Uterus (tissue), 4 donors: ENCODE results near the gene ZNF841. TPM values are rescaled to one million over a fixed set of nuclear protein-coding genes. Genes with fewer than 3 reads are reported as not detected.
"Not testable (repeated sequence)": the region's sequence is repeated elsewhere in the genome, so short reads cannot be mapped to it uniquely, and the experiment has no call there.

Experiments used
- DNase-seq, 2 donors: peaks; one replicate each; pipeline ENCODE4 v3.0.0-alpha.2; 2019 to 2020
- H3K27ac ChIP-seq, 2 donors: fragments of 200-600 bp; sonication (generic); 1 replicate in 1 of 2; 2 replicates in 1 of 2; pipeline ENCODE4 v1.5.1; 2016 to 2018
- H3K27me3 ChIP-seq, 2 donors: fragments of 200-600 bp; sonication (generic); one replicate each; pipeline ENCODE4 v1.5.1; 2018 to 2019; ENCODE audit warnings: control low read depth in 1 of 2
- H3K36me3 ChIP-seq, 2 donors: fragments of 200-600 bp; sonication (generic); one replicate each; pipeline ENCODE4 v1.5.1; 2019; ENCODE audit warnings: control low read depth in 1 of 2
- H3K4me1 ChIP-seq, 2 donors: fragments of 200-600 bp; sonication (generic); one replicate each; pipeline ENCODE4 v1.5.1; 2018 to 2019; ENCODE audit warnings: control low read depth in 1 of 2
- H3K4me3 ChIP-seq, 2 donors: fragments of 200-600 bp; sonication (generic); 1 replicate in 1 of 2; 2 replicates in 1 of 2; pipeline ENCODE4 v1.5.1; 2018 to 2019; ENCODE audit warnings: mild to moderate bottlenecking in 1 of 2
- H3K9me3 ChIP-seq, 2 donors: fragments of 200-600 bp; sonication (generic); one replicate each; pipeline ENCODE4 v1.5.1; 2019; ENCODE audit warnings: control low read depth in 1 of 2
- CTCF ChIP-seq, 4 experiments: fragments of 200-600 bp in 2 of 4; fragments of 450-650 bp in 2 of 4; sonication (generic) in 2 of 4; IDR thresholded peaks; one replicate each; pipeline ENCODE4 v1.5.1; 2016 to 2019; ENCODE audit warnings: antibody characterized with exemption in 4 of 4, mild to moderate bottlenecking in 2 of 4, moderate library complexity in 1 of 4
- POLR2A ChIP-seq, 2 donors: fragments of 450-650 bp; IDR thresholded peaks; one replicate each; pipeline ENCODE4 v1.6.1; 2016; ENCODE audit warnings: antibody characterized with exemption in 2 of 2, mild to moderate bottlenecking in 1 of 2, moderate library complexity in 1 of 2
- intact Hi-C: fragments of 100-400 bp; cut with DNase I; formaldehyde crosslinking; loops from one replicate; pipeline ENCODE4 v1.15.1; 2023; ENCODE audit warnings: low total_unique reads
- total RNA-seq, 4 donors: library from RNA; depleted of rRNA in 3 of 4; stranded (reverse); fragments of >200 nt in 3 of 4; gene quantifications; one replicate each; pipeline versions ENCODE4 v1.1.0 to v1.2.4, GENCODE V29; 2014 to 2023
- donor health status: DM: yes; HTN: yes; CAD: no.

ZNF841 gene
- total RNA-seq, 4 donors from 2014 or later: 14.1 to 57.3 (median 41.9) TPM

- intact Hi-C loops: no loop called here
- H3K36me3 ChIP-seq: peaks cover 2 to 8% of the 10 kb centered on the region in 2 donors
- no peak for TF ChIP-seq CTCF (IDR thresholded peaks at IDR 0.05)
- TF ChIP-seq POLR2A (IDR thresholded peaks at IDR 0.05): no peak
- H3K27me3 ChIP-seq: no peaks in the 10 kb centered on the region
- no peak for DNase-seq
- H3K27ac ChIP-seq: no peak overlapping the region
- H3K9me3 ChIP-seq: peaks cover 0 to 76% of the 10 kb centered on the region in 2 donors
- no peak overlapping the region for H3K4me3 ChIP-seq
- H3K4me1 ChIP-seq: no peaks in the 10 kb centered on the region
These were observed 25.1 kb downstream of the ZNF841 start for GRCh38 chr19:52070496-52070895.

GRCh38 chr19:52069653-52070052 lies 25.9 kb downstream of the ZNF841 start:
- no peaks in the 10 kb centered on the region for H3K27me3 ChIP-seq
- no peak overlapping the region for H3K27ac ChIP-seq
- intact Hi-C loops: loop anchor here (5.0 kb wide), 1 partner anchor 53 kb away; no protein-coding TSS in a partner anchor
- H3K9me3 ChIP-seq: peaks cover 0 to 83% of the 10 kb centered on the region in 2 donors
- no peak for DNase-seq
- no peak overlapping the region for H3K4me3 ChIP-seq
- H3K36me3 ChIP-seq: peaks cover 2 to 8% of the 10 kb centered on the region in 2 donors
- no peak for TF ChIP-seq POLR2A (IDR thresholded peaks at IDR 0.05)
- no peak for TF ChIP-seq CTCF (IDR thresholded peaks at IDR 0.05)
- no peaks in the 10 kb centered on the region for H3K4me1 ChIP-seq

GRCh38 chr19:52066258-52066863 lies 29.2 kb downstream of the ZNF841 start:
- TF ChIP-seq POLR2A (IDR thresholded peaks at IDR 0.05): no peak
- no peak for TF ChIP-seq CTCF (IDR thresholded peaks at IDR 0.05)
- peaks cover 2 to 3% of the 10 kb centered on the region in 2 donors for H3K36me3 ChIP-seq
- no peak for DNase-seq
- intact Hi-C loops: loop anchor here (5.0 kb wide), 1 partner anchor 56 kb away; no protein-coding TSS in a partner anchor
- H3K27me3 ChIP-seq: no peaks in the 10 kb centered on the region
- no peak overlapping the region for H3K27ac ChIP-seq
- no peak overlapping the region for H3K4me3 ChIP-seq
- H3K9me3 ChIP-seq: peaks cover 0 to 57% of the 10 kb centered on the region in 2 donors
- no peaks in the 10 kb centered on the region for H3K4me1 ChIP-seq

GRCh38 chr19:52065399-52065798 lies 30.2 kb downstream of the ZNF841 start:
- no peak overlapping the region for H3K4me3 ChIP-seq

GRCh38 chr19:52056480-52056879 lies 39.1 kb downstream of the ZNF841 start:
- H3K9me3 ChIP-seq: peaks cover 3 to 14% of the 10 kb centered on the region in 2 donors
- H3K4me1 ChIP-seq, H3K36me3 ChIP-seq, H3K4me3 ChIP-seq, H3K27me3 ChIP-seq, DNase-seq, intact Hi-C loops, H3K27ac ChIP-seq: not testable (repeated sequence)

More at GRCh38 chr19:52065399-52065798, 30.2 kb downstream of the ZNF841 start:
- DNase-seq: no peak
- intact Hi-C loops: loop anchor here (5.0 kb wide), 1 partner anchor 57 kb away; no protein-coding TSS in a partner anchor
- H3K27ac ChIP-seq: no peak overlapping the region
- H3K36me3 ChIP-seq: peaks cover 2 to 3% of the 10 kb centered on the region in 2 donors
- H3K27me3 ChIP-seq: no peaks in the 10 kb centered on the region
- no peaks in the 10 kb centered on the region for H3K4me1 ChIP-seq
- H3K9me3 ChIP-seq: peaks cover 0 to 50% of the 10 kb centered on the region in 2 donors
- TF ChIP-seq CTCF (IDR thresholded peaks at IDR 0.05) (no peak), POLR2A (IDR thresholded peaks at IDR 0.05) (no peak)

GRCh38 chr19:52051736-52052135 lies 43.8 kb downstream of the ZNF841 start:
- intact Hi-C loops: not testable (repeated sequence)

More at GRCh38 chr19:52051736-52052135, 43.8 kb downstream of the ZNF841 start:
- H3K36me3 ChIP-seq, H3K9me3 ChIP-seq, H3K4me1 ChIP-seq, H3K27me3 ChIP-seq, DNase-seq, H3K27ac ChIP-seq, H3K4me3 ChIP-seq: not testable (repeated sequence)
